ENCODE results near the gene IGSF6.

DNA sequence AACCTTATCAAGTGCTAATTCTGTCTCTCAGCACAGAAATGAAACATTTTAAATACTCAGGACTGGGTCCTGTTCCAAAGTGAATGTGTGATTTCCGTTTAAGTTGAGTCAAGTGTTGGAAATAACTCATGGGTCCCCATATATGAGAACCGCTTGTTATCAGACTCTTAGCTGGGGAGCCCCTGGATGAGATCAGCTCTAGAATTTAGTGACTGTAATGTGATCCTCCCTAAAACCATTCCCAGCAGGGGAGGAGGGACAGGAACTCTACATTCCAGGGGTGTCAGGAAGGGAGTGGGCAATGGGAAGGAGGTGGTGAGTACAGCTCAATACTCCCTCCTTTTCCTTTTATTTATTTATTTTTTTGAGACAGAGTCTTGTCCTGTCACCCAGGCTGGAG, 48.9 kb upstream of the IGSF6 start:
- TF ChIP-seq, protein P1, sequence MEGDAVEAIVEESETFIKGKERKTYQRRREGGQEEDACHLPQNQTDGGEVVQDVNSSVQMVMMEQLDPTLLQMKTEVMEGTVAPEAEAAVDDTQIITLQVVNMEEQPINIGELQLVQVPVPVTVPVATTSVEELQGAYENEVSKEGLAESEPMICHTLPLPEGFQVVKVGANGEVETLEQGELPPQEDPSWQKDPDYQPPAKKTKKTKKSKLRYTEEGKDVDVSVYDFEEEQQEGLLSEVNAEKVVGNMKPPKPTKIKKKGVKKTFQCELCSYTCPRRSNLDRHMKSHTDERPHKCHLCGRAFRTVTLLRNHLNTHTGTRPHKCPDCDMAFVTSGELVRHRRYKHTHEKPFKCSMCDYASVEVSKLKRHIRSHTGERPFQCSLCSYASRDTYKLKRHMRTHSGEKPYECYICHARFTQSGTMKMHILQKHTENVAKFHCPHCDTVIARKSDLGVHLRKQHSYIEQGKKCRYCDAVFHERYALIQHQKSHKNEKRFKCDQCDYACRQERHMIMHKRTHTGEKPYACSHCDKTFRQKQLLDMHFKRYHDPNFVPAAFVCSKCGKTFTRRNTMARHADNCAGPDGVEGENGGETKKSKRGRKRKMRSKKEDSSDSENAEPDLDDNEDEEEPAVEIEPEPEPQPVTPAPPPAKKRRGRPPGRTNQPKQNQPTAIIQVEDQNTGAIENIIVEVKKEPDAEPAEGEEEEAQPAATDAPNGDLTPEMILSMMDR (IDR thresholded peaks at IDR 0.05) = no peak
- no peak for TF ChIP-seq TCF7L2 (IDR thresholded peaks at IDR 0.05; ENCODE audit: low read depth, low read length)
- TF ChIP-seq POLR2AphosphoS5 (IDR thresholded peaks at IDR 0.05; ENCODE audit: low read depth, low read length) = no peak
- TF ChIP-seq REST (IDR thresholded peaks at IDR 0.05; ENCODE audit: insufficient read depth in 1 of 2, low read depth in 2 of 2, low read length in 1 of 2) = no peak
- TF ChIP-seq SIN3A (IDR thresholded peaks at IDR 0.05; ENCODE audit: borderline replicate concordance, insufficient read depth, low read depth, low read length) = no peak

Measured in Panc1 (cell line).